ENCODE results near the gene BMAL1. TPM values are rescaled to one million over a fixed set of nuclear protein-coding genes. Genes with fewer than 3 reads are reported as not detected.

The BMAL1 gene
- polyA plus RNA-seq, 1 donor (not counting 4 experiments of a cell fraction or from before 2014, with no cell fraction given): 27.5 TPM

GRCh38 chr11:13304655-13305335 lies 27.2 kb downstream of the BMAL1 start:
- Histone ChIP-seq H3K4me3 (ENCODE audit: control insufficient read depth in 2 of 3, extremely low read depth in 1 of 3, insufficient read depth in 2 of 3, low read depth in 1 of 3, low read length in 3 of 3) (no peak overlapping the region), H3K9ac (ENCODE audit: control insufficient read depth, extremely low read depth, insufficient read depth, low read length) (no peak overlapping the region), H3K27ac (ENCODE audit: control insufficient read depth, insufficient read depth, low read length) (no peak overlapping the region), H3K36me3 (ENCODE audit: control insufficient read depth in 2 of 2, extremely low read depth in 1 of 2, insufficient read depth in 2 of 2, low read length in 2 of 2) (peaks cover 0 to under 1% of the 10 kb centered on the region in 2 experiments), H3K79me2 (ENCODE audit: control insufficient read depth, insufficient read depth, low read length) (peaks cover 49% of the 10 kb centered on the region), H3K4me2 (ENCODE audit: control insufficient read depth, extremely low read depth, insufficient read depth, low read depth, low read length) (no peak overlapping the region), H3K27me3 (ENCODE audit: control insufficient read depth, extremely low read depth, insufficient read depth, low read length) (no peaks in the 10 kb centered on the region), H2AFZ (ENCODE audit: control insufficient read depth, low read length) (no peak overlapping the region), H3K4me1 (ENCODE audit: control insufficient read depth, extremely low read depth, insufficient read depth, low read length) (peaks cover 20% of the 10 kb centered on the region), H3K9me1 (ENCODE audit: control insufficient read depth, extremely low read depth, insufficient read depth, low read length) (no peaks in the 10 kb centered on the region), H4K20me1 (ENCODE audit: control insufficient read depth, extremely low read depth, insufficient read depth, low read length) (no peaks in the 10 kb centered on the region), H3K9me3 (ENCODE audit: control insufficient read depth, low read depth, low read length) (no peaks in the 10 kb centered on the region)
- DNase-seq (ENCODE audit: low read depth, low spot score) (no peak), FAIRE-seq (no peak)
- dilution Hi-C loops (cut with MboI; ENCODE audit: extremely low pct_ligation_motif_present, low sequenced_read_pairs): no loop called here
- TF ChIP-seq CTCF (optimal IDR thresholded peaks at IDR 0.05 in 1 of 3, IDR thresholded peaks at IDR 0.05 in 1 of 3, conservative IDR thresholded peaks at IDR 0.05 in 1 of 3; ENCODE audit: extremely low read depth in 1 of 3, insufficient read depth in 2 of 3, low read length in 3 of 3) (no peak), EZH2 (IDR thresholded peaks at IDR 0.05; ENCODE audit: low read length) (no peak)

- H3K9me1 ChIP-seq (ENCODE audit: control insufficient read depth, extremely low read depth, insufficient read depth, low read length): no peaks in the 10 kb centered on the region
- DNase-seq (ENCODE audit: low read depth, low spot score) (no peak), FAIRE-seq (no peak)
- no peak overlapping the region for H3K4me3 ChIP-seq (ENCODE audit: control insufficient read depth in 2 of 3, extremely low read depth in 1 of 3, insufficient read depth in 2 of 3, low read depth in 1 of 3, low read length in 3 of 3)
- no peak overlapping the region for H3K27ac ChIP-seq (ENCODE audit: control insufficient read depth, insufficient read depth, low read length)
- H3K4me1 ChIP-seq (ENCODE audit: control insufficient read depth, extremely low read depth, insufficient read depth, low read length): peaks cover 58% of the 10 kb centered on the region
- TF ChIP-seq CTCF (optimal IDR thresholded peaks at IDR 0.05 in 1 of 3, IDR thresholded peaks at IDR 0.05 in 1 of 3, conservative IDR thresholded peaks at IDR 0.05 in 1 of 3; ENCODE audit: extremely low read depth in 1 of 3, insufficient read depth in 2 of 3, low read length in 3 of 3): no peak
- TF ChIP-seq EZH2 (IDR thresholded peaks at IDR 0.05; ENCODE audit: low read length): no peak
- dilution Hi-C loops (cut with MboI; ENCODE audit: extremely low pct_ligation_motif_present, low sequenced_read_pairs): no loop called here
- peak overlapping the region; percentile 42 for H3K4me2 ChIP-seq (ENCODE audit: control insufficient read depth, extremely low read depth, insufficient read depth, low read depth, low read length)
- H3K9me3 ChIP-seq (ENCODE audit: control insufficient read depth, low read depth, low read length): peaks cover 3% of the 10 kb centered on the region
- H3K9ac ChIP-seq (ENCODE audit: control insufficient read depth, extremely low read depth, insufficient read depth, low read length): no peak overlapping the region
- H4K20me1 ChIP-seq (ENCODE audit: control insufficient read depth, extremely low read depth, insufficient read depth, low read length): no peaks in the 10 kb centered on the region
- H3K79me2 ChIP-seq (ENCODE audit: control insufficient read depth, insufficient read depth, low read length): peaks cover 43% of the 10 kb centered on the region
- no peaks in the 10 kb centered on the region for H3K36me3 ChIP-seq (ENCODE audit: control insufficient read depth in 2 of 2, extremely low read depth in 1 of 2, insufficient read depth in 2 of 2, low read length in 2 of 2)
- H3K27me3 ChIP-seq (ENCODE audit: control insufficient read depth, extremely low read depth, insufficient read depth, low read length): no peaks in the 10 kb centered on the region
- H2AFZ ChIP-seq (ENCODE audit: control insufficient read depth, low read length): no peak overlapping the region
These were observed 31.1 kb downstream of the BMAL1 start for GRCh38 chr11:13308704-13309103.

Data from keratinocyte (primary cell).